Prostate gland (tissue), 2 donors: ENCODE results near the gene NRSN2. TPM values are rescaled to one million over a fixed set of nuclear protein-coding genes. Genes with fewer than 3 reads are reported as not detected.
A peak's percentile ranks its signal among the peaks of the same experiment; 100 is the strongest.

Source experiments
- DNase-seq: peaks from one replicate; pipeline ENCODE4 v3.0.0-alpha.2; 2019; ENCODE audit warnings: low spot score
- H3K27ac ChIP-seq, 2 donors: fragments of 200-600 bp; sonication (generic); 2 replicates each; pipeline ENCODE4 v1.5.1; 2017 to 2019
- H3K27me3 ChIP-seq: fragments of 200-600 bp; sonication (generic); replicated peaks from 2 replicates; pipeline ENCODE4 v1.5.1; 2019; ENCODE audit not compliant: insufficient read depth
- H3K36me3 ChIP-seq, 2 donors: fragments of 200-600 bp; sonication (generic); 1 replicate in 1 of 2; 2 replicates in 1 of 2; pipeline versions ENCODE4 v1.5.1 to v1.8.1; 2017 to 2019
- H3K4me1 ChIP-seq: fragments of 200-600 bp; sonication (generic); replicated peaks from 2 replicates; pipeline ENCODE4 v1.5.1; 2019
- H3K4me3 ChIP-seq, 2 donors: fragments of 200-600 bp; sonication (generic); 2 replicates each; pipeline ENCODE4 v1.5.1; 2017 to 2019
- H3K9me3 ChIP-seq: fragments of 200-600 bp; sonication (generic); 2 replicates; pipeline ENCODE4 v1.5.1; 2017
- CTCF ChIP-seq, 4 experiments: fragments of 200-600 bp in 2 of 4; fragments of 450-650 bp in 2 of 4; sonication (generic) in 2 of 4; IDR thresholded peaks; 1 replicate in 3 of 4; 2 replicates in 1 of 4; pipeline ENCODE4 v1.5.1; 2016 to 2019; ENCODE audit warnings: antibody characterized with exemption in 4 of 4, mild to moderate bottlenecking in 2 of 4, moderate library complexity in 2 of 4
- POLR2A ChIP-seq: fragments of 450-650 bp; IDR thresholded peaks from one replicate; pipeline ENCODE4 v1.6.1; 2016; ENCODE audit warnings: antibody characterized with exemption, mild to moderate bottlenecking
- POLR2AphosphoS5 ChIP-seq: sonication (generic); formaldehyde crosslinking; IDR thresholded peaks from one replicate; pipeline ENCODE4 v1.6.1; 2017; ENCODE audit warnings: antibody characterized with exemption
- WGBS: methylation state at CpG from one replicate; pipeline ENCODE4 v1.1.5; 2018; 5-methylcytosine and 5-hydroxymethylcytosine counted together
- intact Hi-C: fragments of 100-400 bp; cut with DNase I; formaldehyde crosslinking; loops from one replicate; pipeline ENCODE4 v1.14.2; 2022
- total RNA-seq, 2 donors: library from RNA; depleted of rRNA; stranded (reverse); fragments of >200 nt; gene quantifications; one replicate each; pipeline ENCODE4 v1.1.0, GENCODE V29; 2016

NRSN2 gene
- total RNA-seq, 2 donors from 2014 or later, result 26.3 to 48.3 TPM

GRCh38 chr20:301886-302848 is 44.7 kb upstream of the NRSN2 start:
- H3K9me3 ChIP-seq, result no peaks in the 10 kb centered on the region
- 68% methylated on average over 13 of the region's 13 CpGs for WGBS
- peaks cover 18% of the 10 kb centered on the region for H3K4me1 ChIP-seq
- DNase-seq, result no peak
- H3K36me3 ChIP-seq, result no peaks in the 10 kb centered on the region
- intact Hi-C loops, result no loop called here
- no peaks in the 10 kb centered on the region for H3K27me3 ChIP-seq
- TF ChIP-seq POLR2AphosphoS5, result no peak
- TF ChIP-seq POLR2A, result no peak
- no peak for TF ChIP-seq CTCF (IDR thresholded peaks at IDR 0.05)
- no peak overlapping the region for H3K4me3 ChIP-seq
- no peak overlapping the region for H3K27ac ChIP-seq

GRCh38 chr20:305745-306144 is 41.2 kb upstream of the NRSN2 start:
- TF ChIP-seq POLR2AphosphoS5, result no peak
- no peak for TF ChIP-seq POLR2A
- WGBS, result 69% methylated on average over 11 of the region's 11 CpGs

GRCh38 chr20:308427-309038 is 38.4 kb upstream of the NRSN2 start:
- H3K27me3 ChIP-seq, result no peaks in the 10 kb centered on the region
- DNase-seq, result no peak
- no peak overlapping the region for H3K27ac ChIP-seq
- no peaks in the 10 kb centered on the region for H3K36me3 ChIP-seq
- intact Hi-C loops, result no loop called here
- no peak overlapping the region for H3K4me3 ChIP-seq
- WGBS, result 42% methylated on average over 6 of the region's 7 CpGs
- no peaks in the 10 kb centered on the region for H3K9me3 ChIP-seq
- TF ChIP-seq POLR2A (no peak), POLR2AphosphoS5 (no peak), CTCF (IDR thresholded peaks at IDR 0.05) (no peak)
- H3K4me1 ChIP-seq, result no peaks in the 10 kb centered on the region

More at GRCh38 chr20:305745-306144, 41.2 kb upstream of the NRSN2 start:
- Histone ChIP-seq H3K9me3 (no peaks in the 10 kb centered on the region), H3K27ac (no peak overlapping the region), H3K36me3 (no peaks in the 10 kb centered on the region), H3K4me1 (peaks cover 2% of the 10 kb centered on the region), H3K4me3 (no peak overlapping the region), H3K27me3 (no peaks in the 10 kb centered on the region)
- DNase-seq, result no peak
- intact Hi-C loops, result no loop called here

GRCh38 chr20:309306-309840 is 37.5 kb upstream of the NRSN2 start:
- H3K36me3 ChIP-seq, result no peaks in the 10 kb centered on the region
- no peaks in the 10 kb centered on the region for H3K9me3 ChIP-seq
- WGBS, result 3% methylated on average over 6 of the region's 6 CpGs
- H3K4me1 ChIP-seq, result no peaks in the 10 kb centered on the region
- peak overlapping the region; percentile 68 to 76 for H3K27ac ChIP-seq
- H3K4me3 ChIP-seq, result peak overlapping the region in 1 of 2 donors; percentile 29
- TF ChIP-seq POLR2AphosphoS5 (no peak), CTCF (IDR thresholded peaks at IDR 0.05) (no peak), POLR2A (no peak)
- no peak for DNase-seq
- intact Hi-C loops, result no loop called here
- H3K27me3 ChIP-seq, result no peaks in the 10 kb centered on the region
